ENCODE data around the gene AKNA.

The AKNA gene

DNA sequence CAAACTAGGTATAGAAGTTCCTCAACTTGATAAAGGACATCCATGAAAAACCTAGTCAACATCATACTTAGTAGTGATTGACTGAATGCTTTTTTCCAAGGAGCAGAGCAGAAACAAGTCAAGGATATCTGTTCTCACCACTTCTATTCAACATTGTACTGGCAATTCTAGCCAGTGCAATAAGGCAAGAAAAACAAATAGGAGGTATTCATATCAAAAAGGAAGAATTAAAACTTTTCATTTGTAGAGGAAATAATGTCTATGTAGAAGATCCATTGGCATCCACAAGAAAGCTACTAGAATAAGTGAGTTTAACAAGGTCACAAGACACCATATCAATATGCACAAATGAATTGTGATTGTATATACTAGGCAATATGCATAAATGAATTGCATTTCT is 93.1 kb downstream of the AKNA start:
- Histone ChIP-seq H3K4me3 (ENCODE audit: insufficient read depth, low read depth, low read length) (no peak overlapping the region), H3K27ac (ENCODE audit: insufficient read depth, low read depth, low read length, poor library complexity, severe bottlenecking) (no peak overlapping the region), H3K4me1 (ENCODE audit: control insufficient read depth, insufficient read depth, low read length) (no peaks in the 10 kb centered on the region), H3K27me3 (ENCODE audit: control insufficient read depth, insufficient read depth, low read length, poor library complexity, severe bottlenecking) (no peaks in the 10 kb centered on the region), H3K9me3 (ENCODE audit: control insufficient read depth, low read length) (no peaks in the 10 kb centered on the region), H3K36me3 (ENCODE audit: control insufficient read depth, insufficient read depth, low read length) (peaks cover 21% of the 10 kb centered on the region)

DNA sequence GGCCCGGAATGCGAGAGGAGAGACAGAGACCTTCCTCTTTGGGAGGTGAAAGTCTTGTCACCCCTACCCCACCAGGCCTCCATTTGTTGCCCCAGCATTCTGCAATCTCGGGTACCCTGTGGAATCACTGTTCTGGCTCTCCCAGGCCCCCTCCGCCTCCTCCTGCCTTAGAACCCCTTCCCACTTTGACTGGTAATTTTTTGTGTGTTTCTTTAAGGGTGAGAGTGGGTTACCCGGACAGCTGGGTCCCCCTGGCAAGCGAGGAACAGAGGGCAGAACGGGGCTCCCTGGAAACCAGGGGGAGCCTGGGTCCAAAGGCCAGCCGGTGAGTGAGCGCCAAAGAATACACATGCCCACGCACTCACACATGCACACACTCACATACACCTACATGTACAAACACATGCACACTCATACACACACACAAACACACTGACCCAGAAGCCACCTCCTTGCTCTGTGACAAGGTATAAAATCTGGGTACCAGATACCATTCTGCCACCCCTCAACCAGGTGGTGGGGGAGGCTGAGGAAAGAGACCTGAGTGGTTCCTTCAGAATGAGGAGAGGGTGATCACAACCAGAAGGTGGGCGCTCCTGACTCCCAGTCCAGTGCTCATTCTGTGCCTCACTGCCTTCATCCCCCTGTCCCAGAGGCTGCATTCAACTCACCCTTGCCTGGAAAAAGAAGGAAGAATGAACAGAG is 95.7 kb downstream of the AKNA start:
- Histone ChIP-seq H3K27ac (ENCODE audit: insufficient read depth, low read depth, low read length, poor library complexity, severe bottlenecking) (no peak overlapping the region), H3K4me3 (ENCODE audit: insufficient read depth, low read depth, low read length) (no peak overlapping the region), H3K27me3 (ENCODE audit: control insufficient read depth, insufficient read depth, low read length, poor library complexity, severe bottlenecking) (no peaks in the 10 kb centered on the region), H3K4me1 (ENCODE audit: control insufficient read depth, insufficient read depth, low read length) (peaks cover 13% of the 10 kb centered on the region), H3K9me3 (ENCODE audit: control insufficient read depth, low read length) (no peaks in the 10 kb centered on the region), H3K36me3 (ENCODE audit: control insufficient read depth, insufficient read depth, low read length) (peaks cover 16% of the 10 kb centered on the region)
- WGBS, 2 experiments = 96% methylated on average over 11 of the region's 11 CpGs

DNA sequence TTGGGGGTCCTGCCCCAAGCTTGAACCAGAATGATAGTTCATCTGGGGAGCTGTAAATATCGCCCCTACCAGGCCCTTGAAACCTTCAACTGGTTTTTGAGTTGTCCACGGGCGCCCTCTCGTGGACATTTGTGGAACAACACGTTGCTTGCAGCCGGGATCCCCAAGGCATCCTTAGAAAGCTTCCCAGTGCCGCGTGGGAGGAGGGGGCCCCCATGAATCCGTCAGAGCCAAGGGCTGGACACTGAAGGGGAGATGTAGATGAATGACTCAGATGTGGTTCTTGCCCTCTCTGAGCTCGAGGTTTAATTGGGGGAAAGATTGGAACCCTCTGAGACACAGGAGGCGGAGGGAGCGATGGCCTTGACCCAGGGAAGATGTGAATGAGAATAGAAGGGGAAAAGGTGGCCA is 96.7 kb downstream of the AKNA start:
- H3K9me3 ChIP-seq (ENCODE audit: control insufficient read depth, low read length) = no peaks in the 10 kb centered on the region
- peaks cover 16% of the 10 kb centered on the region for H3K4me1 ChIP-seq (ENCODE audit: control insufficient read depth, insufficient read depth, low read length)
- H3K4me3 ChIP-seq (ENCODE audit: insufficient read depth, low read depth, low read length) = no peak overlapping the region
- H3K27me3 ChIP-seq (ENCODE audit: control insufficient read depth, insufficient read depth, low read length, poor library complexity, severe bottlenecking) = no peaks in the 10 kb centered on the region
- no peak overlapping the region for H3K27ac ChIP-seq (ENCODE audit: insufficient read depth, low read depth, low read length, poor library complexity, severe bottlenecking)
- peaks cover 16% of the 10 kb centered on the region for H3K36me3 ChIP-seq (ENCODE audit: control insufficient read depth, insufficient read depth, low read length)
- WGBS, 2 experiments = 21 to 23% methylated on average over 12 of the region's 12 CpGs

DNA sequence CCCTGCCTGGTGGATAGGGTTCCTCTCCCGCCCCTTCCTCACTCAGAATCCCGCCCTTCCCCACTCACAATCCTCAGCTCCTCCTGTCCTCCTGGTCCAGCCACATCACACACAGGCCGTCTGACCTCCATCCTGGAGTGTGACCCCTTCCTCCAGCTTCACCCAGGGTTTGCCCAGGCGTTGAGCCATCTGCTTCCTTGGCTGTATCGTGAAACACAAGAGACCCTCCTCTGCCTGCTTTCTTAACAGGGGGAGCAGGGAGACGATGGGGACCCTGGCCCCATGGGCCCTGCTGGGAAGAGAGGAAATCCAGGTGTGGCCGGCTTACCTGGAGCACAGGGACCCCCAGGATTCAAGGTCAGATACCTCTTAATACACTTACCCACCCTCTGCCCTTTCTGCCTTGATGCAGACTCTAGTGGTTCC is 97.2 kb downstream of the AKNA start:
- peaks cover 21% of the 10 kb centered on the region for H3K4me1 ChIP-seq (ENCODE audit: control insufficient read depth, insufficient read depth, low read length)
- peaks cover 15% of the 10 kb centered on the region for H3K36me3 ChIP-seq (ENCODE audit: control insufficient read depth, insufficient read depth, low read length)
- no peaks in the 10 kb centered on the region for H3K27me3 ChIP-seq (ENCODE audit: control insufficient read depth, insufficient read depth, low read length, poor library complexity, severe bottlenecking)
- WGBS, 2 experiments = 80 to 84% methylated on average over 7 of the region's 7 CpGs
- H3K9me3 ChIP-seq (ENCODE audit: control insufficient read depth, low read length) = no peaks in the 10 kb centered on the region
- no peak overlapping the region for H3K27ac ChIP-seq (ENCODE audit: insufficient read depth, low read depth, low read length, poor library complexity, severe bottlenecking)
- H3K4me3 ChIP-seq (ENCODE audit: insufficient read depth, low read depth, low read length) = no peak overlapping the region

DNA sequence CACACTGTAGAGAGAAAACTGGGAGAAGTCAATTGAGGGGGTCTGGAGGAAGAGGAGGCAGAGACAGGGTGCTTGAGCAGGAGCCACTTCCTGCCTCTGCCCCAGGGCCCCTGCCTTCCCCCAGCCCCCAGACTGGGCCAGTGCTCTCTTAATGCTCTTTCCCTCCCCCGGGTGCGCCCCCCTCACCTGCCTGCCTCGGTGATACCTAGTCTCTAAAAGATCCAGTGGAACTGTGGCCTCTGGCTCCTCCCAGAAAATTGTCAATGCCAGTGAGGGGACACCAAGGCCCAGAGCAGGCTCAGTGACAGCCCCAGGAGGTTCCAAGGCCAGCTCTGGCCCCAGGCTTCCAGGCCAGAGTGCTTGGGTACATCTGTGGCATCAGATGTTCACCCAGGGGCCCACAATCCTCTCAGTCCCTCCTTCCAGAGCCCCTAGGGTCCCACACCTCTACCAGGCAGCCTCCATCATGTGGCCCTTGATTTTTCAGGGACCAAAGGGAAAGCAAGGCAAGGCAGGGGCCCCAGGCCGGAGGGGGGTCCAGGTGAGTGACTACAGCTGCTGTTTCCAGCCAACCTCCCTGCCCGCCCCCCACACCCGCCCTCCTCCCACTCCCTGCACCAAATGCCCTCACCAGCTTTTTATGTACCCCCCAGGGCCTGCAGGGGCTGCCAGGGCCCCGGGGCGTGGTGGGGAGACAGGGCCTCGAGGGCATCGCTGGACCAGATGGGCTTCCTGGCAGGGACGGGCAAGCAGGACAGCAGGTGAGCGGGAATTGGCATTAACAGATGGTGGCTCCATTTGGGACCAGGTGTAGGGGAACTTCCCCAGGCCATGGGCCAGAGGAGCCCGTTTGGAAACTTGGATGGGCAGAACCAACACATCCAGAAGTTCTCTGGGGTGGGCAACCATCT is 98.0 kb downstream of the AKNA start:
- peaks cover 8% of the 10 kb centered on the region for H3K36me3 ChIP-seq (ENCODE audit: control insufficient read depth, insufficient read depth, low read length)
- H3K4me1 ChIP-seq (ENCODE audit: control insufficient read depth, insufficient read depth, low read length) = peaks cover 26% of the 10 kb centered on the region
- no peaks in the 10 kb centered on the region for H3K9me3 ChIP-seq (ENCODE audit: control insufficient read depth, low read length)
- WGBS, 2 experiments = 91 to 94% methylated on average over 13 of the region's 13 CpGs
- H3K27me3 ChIP-seq (ENCODE audit: control insufficient read depth, insufficient read depth, low read length, poor library complexity, severe bottlenecking) = no peaks in the 10 kb centered on the region
- H3K4me3 ChIP-seq (ENCODE audit: insufficient read depth, low read depth, low read length) = no peak overlapping the region
- H3K27ac ChIP-seq (ENCODE audit: insufficient read depth, low read depth, low read length, poor library complexity, severe bottlenecking) = no peak overlapping the region

DNA sequence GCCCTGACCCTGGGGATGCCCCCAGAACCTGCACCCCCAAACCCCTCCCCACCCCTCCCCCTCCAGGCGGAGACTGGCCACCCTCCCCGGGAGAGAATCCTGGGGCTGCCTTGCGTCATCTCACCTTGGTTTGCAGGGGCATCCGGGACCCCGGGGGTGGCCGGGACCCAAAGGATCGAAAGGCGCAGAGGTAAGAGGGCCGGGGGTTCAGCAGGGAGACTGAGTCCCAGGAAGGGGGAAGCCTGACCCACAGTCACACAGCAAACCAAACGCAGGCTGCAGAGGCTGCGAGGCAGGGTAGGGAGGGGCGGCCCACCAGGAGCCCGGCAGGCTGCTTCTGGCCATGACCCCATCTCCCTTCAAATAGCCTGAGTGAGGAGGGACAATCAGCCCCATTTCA is 98.7 kb downstream of the AKNA start:
- Histone ChIP-seq H3K4me1 (ENCODE audit: control insufficient read depth, insufficient read depth, low read length) (peaks cover 26% of the 10 kb centered on the region), H3K27ac (ENCODE audit: insufficient read depth, low read depth, low read length, poor library complexity, severe bottlenecking) (no peak overlapping the region), H3K27me3 (ENCODE audit: control insufficient read depth, insufficient read depth, low read length, poor library complexity, severe bottlenecking) (no peaks in the 10 kb centered on the region), H3K4me3 (ENCODE audit: insufficient read depth, low read depth, low read length) (no peak overlapping the region), H3K36me3 (ENCODE audit: control insufficient read depth, insufficient read depth, low read length) (peaks cover under 1% of the 10 kb centered on the region), H3K9me3 (ENCODE audit: control insufficient read depth, low read length) (no peaks in the 10 kb centered on the region)
- WGBS, 2 experiments = 91 to 92% methylated on average over 13 of the region's 13 CpGs

DNA sequence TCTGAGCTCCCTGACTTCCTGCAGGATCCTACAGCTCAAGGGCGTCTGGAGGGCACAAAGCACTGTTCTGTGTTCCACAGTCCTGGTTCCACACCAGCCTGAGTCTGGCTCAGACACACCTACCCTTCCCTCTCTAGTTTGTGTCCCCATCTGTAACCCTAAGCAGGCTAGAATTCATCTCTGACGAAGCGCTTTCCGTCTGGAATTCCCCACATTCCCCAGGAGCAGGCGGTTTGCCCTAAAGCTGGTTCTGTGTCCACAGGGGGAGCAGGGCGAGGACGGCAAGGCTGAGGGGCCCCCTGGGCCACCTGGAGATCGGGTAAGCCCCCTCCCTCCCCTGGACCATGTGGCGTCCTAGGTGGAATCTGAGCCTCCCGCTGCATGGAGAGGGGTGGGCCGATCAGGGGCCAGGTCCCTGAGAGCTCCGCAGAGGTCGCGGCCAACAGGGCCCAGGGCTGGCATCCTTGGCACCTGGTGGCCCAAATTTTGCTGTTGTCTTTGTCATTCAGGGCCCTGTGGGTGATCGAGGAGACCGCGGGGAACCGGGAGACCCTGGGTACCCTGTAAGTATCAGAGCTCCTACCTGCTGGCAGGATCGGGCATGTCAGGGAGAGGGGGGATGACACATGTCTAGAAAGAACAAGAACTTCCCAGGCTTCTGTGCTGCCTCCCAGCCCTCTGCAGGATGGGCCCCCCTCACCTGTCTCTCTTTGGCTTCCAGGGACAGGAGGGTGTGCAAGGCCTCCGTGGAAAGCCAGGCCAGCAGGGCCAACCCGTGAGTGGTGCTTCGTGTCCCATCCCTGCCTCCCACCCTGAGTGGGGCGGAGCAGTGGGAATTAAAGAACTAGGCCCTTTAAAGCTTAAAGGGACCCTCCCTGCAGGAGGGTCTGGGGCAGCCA is 99.3 kb downstream of the AKNA start:
- 58 to 61% methylated on average over 23 of the region's 23 CpGs for WGBS, 2 experiments

DNA sequence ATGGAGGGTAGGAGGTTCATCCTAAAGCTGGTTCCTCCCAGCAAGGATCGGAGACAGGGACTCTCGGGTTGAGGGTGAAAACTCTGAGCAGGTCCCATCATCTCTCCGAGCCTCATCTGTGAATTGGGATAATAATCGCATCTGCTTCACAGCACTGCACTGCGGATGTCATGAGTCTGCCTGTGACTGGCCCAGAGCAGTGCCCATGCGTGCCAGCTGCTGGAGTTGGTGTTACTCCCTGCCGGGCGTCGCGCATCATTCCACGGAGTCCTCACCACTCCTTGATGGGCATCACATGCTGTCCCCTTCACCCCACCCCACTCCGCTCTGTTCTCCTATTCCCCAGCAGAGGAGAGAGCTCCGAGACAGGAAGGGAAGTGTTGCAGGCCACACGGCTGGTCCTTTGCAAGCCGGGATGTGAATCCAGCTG is 100.0 kb downstream of the AKNA start:
- Histone ChIP-seq H3K27me3 (ENCODE audit: control insufficient read depth, insufficient read depth, low read length, poor library complexity, severe bottlenecking) (no peaks in the 10 kb centered on the region), H3K36me3 (ENCODE audit: control insufficient read depth, insufficient read depth, low read length) (no peaks in the 10 kb centered on the region), H3K27ac (ENCODE audit: insufficient read depth, low read depth, low read length, poor library complexity, severe bottlenecking) (no peak overlapping the region), H3K4me1 (ENCODE audit: control insufficient read depth, insufficient read depth, low read length) (peaks cover 26% of the 10 kb centered on the region), H3K9me3 (ENCODE audit: control insufficient read depth, low read length) (no peaks in the 10 kb centered on the region), H3K4me3 (ENCODE audit: insufficient read depth, low read depth, low read length) (no peak overlapping the region)
- 88% methylated on average over 15 of the region's 15 CpGs for WGBS, 2 experiments

More for the DNA sequence above, 99.3 kb downstream of the AKNA start:
- Histone ChIP-seq H3K9me3 (ENCODE audit: control insufficient read depth, low read length) (no peaks in the 10 kb centered on the region), H3K27me3 (ENCODE audit: control insufficient read depth, insufficient read depth, low read length, poor library complexity, severe bottlenecking) (no peaks in the 10 kb centered on the region), H3K4me1 (ENCODE audit: control insufficient read depth, insufficient read depth, low read length) (peaks cover 26% of the 10 kb centered on the region), H3K27ac (ENCODE audit: insufficient read depth, low read depth, low read length, poor library complexity, severe bottlenecking) (no peak overlapping the region), H3K36me3 (ENCODE audit: control insufficient read depth, insufficient read depth, low read length) (no peaks in the 10 kb centered on the region), H3K4me3 (ENCODE audit: insufficient read depth, low read depth, low read length) (no peak overlapping the region)

DNA sequence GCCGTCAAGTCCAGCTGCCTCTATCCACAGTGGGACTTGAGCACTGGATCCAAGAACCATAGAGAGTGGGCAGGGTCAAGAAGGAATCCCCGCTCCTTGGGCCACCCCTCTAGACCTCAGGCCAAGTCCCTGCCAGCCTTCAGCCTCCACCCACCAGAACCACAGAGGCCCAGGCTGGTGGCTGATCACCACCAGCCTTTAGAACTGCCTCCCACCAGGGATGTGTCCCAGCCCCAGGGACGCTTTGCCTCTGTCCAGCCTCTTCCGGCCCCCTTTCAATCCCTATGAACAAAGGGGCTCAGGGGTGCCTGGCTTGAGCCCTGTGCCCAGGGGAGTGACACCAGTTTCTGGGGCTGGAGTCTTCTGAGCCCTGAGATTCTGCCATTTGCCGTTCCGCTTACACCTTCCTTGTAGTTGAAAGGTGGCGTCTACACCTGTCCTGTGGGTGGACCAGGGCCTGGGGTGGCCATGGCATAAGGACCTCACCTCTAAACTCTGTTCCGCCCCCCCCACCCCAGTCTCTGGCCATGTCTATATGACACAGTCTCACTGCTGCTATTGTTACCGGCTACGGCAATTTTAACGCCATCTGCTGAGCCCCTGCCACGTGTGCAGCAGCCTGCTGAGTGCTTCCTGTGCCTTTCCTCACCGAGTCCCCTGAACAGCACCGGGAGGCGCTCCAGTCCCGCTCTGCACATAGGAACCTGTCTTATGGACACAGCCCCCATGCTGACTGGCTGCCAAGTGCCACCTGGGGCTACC is 100.6 kb downstream of the AKNA start:
- Histone ChIP-seq H3K36me3 (ENCODE audit: control insufficient read depth, insufficient read depth, low read length) (no peaks in the 10 kb centered on the region), H3K4me3 (ENCODE audit: insufficient read depth, low read depth, low read length) (no peak overlapping the region), H3K27ac (ENCODE audit: insufficient read depth, low read depth, low read length, poor library complexity, severe bottlenecking) (no peak overlapping the region), H3K9me3 (ENCODE audit: control insufficient read depth, low read length) (no peaks in the 10 kb centered on the region), H3K4me1 (ENCODE audit: control insufficient read depth, insufficient read depth, low read length) (peaks cover 26% of the 10 kb centered on the region), H3K27me3 (ENCODE audit: control insufficient read depth, insufficient read depth, low read length, poor library complexity, severe bottlenecking) (no peaks in the 10 kb centered on the region)
- WGBS, 2 experiments = 87 to 89% methylated on average over 16 of the region's 16 CpGs

Data from ectodermal cell (in vitro differentiated cells).